ENCODE data around the gene ATXN2. TPM values are rescaled to one million over a fixed set of nuclear protein-coding genes. Genes with fewer than 3 reads are reported as not detected.
"Not testable (repeated sequence)": the region's sequence is repeated elsewhere in the genome, so short reads cannot be mapped to it uniquely, and the experiment has no call there.

ATXN2 gene
- total and polyA plus RNA-seq, 10 donors = 7.7 to 77.8 (median 56.8) TPM

- peak in 1 of 3 donors; percentile 59 for TF ChIP-seq POLR2A (IDR thresholded peaks at IDR 0.05)
- peak; percentile 62 to 75 (median 68) for TF ChIP-seq POLR2AphosphoS5 (IDR thresholded peaks at IDR 0.05)
- no peak for TF ChIP-seq CTCF (IDR thresholded peaks at IDR 0.05 in 8 of 11, conservative IDR thresholded peaks at IDR 0.05 in 3 of 11)
- Histone ChIP-seq H3K4me1 (peaks cover 68 to 87% (median 76%) of the 10 kb centered on the region in 6 donors), H3K36me3 (peaks cover 0 to 5% (median 0%) of the 10 kb centered on the region in 6 donors), H3K27me3 (replicated peaks in 1 of 7) (no peaks in the 10 kb centered on the region), H3K4me3 (peak within 1 kb of the TSS; percentile 67 to 96 (median 86)), H3K27ac (peak within 1 kb of the TSS; percentile 94 to 99 (median 98)), H3K9me3 (no peaks in the 10 kb centered on the region)
- 0 to 1% (median 0%) methylated on average over 4 to 80 of the region's 80 CpGs for WGBS, 5 donors
- DNase-seq = no peak
- intact Hi-C loops (cut with DNase I; ENCODE audit: low total_unique reads) = no loop called here
Measured at GRCh38 chr12:111405859-111406473, 193.1 kb downstream of the ATXN2 start, which contains the start of gene SH2B3. SH2B3 (plus strand) TSS chr12:111405923; CDS start chr12:111418146, 12,223 bp downstream.

GRCh38 chr12:111405149-111405858, 193.8 kb downstream of the ATXN2 start:
- Histone ChIP-seq H3K27ac (peak overlapping the region; percentile 94 to 99 (median 98)), H3K36me3 (no peaks in the 10 kb centered on the region), H3K27me3 (replicated peaks in 1 of 7) (no peaks in the 10 kb centered on the region), H3K4me3 (peak overlapping the region; percentile 67 to 96 (median 86)), H3K9me3 (no peaks in the 10 kb centered on the region), H3K4me1 (peaks cover 62 to 83% (median 70%) of the 10 kb centered on the region in 6 donors)
- TF ChIP-seq POLR2A (IDR thresholded peaks at IDR 0.05) = no peak
- TF ChIP-seq POLR2AphosphoS5 (IDR thresholded peaks at IDR 0.05) = peak; percentile 50 to 81 (median 76)
- TF ChIP-seq CTCF (IDR thresholded peaks at IDR 0.05 in 8 of 11, conservative IDR thresholded peaks at IDR 0.05 in 3 of 11) = peak; percentile 49 to 98 (median 85)
- WGBS, 5 donors = 0 to 1% (median 1%) methylated on average over 30 to 59 of the region's 59 CpGs
- intact Hi-C loops (cut with DNase I; ENCODE audit: low total_unique reads) = no loop called here
- DNase-seq = peak; percentile 99

- peaks cover 54 to 83% (median 67%) of the 10 kb centered on the region in 6 donors for H3K4me1 ChIP-seq
Measured at GRCh38 chr12:111404362-111405148, 194.6 kb downstream of the ATXN2 start.

GRCh38 chr12:111402490-111402824, 196.7 kb downstream of the ATXN2 start:
- H3K9me3 ChIP-seq; H3K27me3 ChIP-seq (replicated peaks in 1 of 7); intact Hi-C loops (cut with DNase I; ENCODE audit: low total_unique reads); DNase-seq; H3K36me3 ChIP-seq: not testable (repeated sequence)
- H3K27ac ChIP-seq = peak overlapping the region; percentile 68 to 99 (median 98)
- peaks cover 48 to 83% (median 65%) of the 10 kb centered on the region in 6 donors for H3K4me1 ChIP-seq
- peak overlapping the region in 1 of 8 donors; percentile 61 for H3K4me3 ChIP-seq
- 70 to 81% (median 75%) methylated on average over 9 of the region's 9 CpGs for WGBS, 5 donors

More at GRCh38 chr12:111404362-111405148, 194.6 kb downstream of the ATXN2 start:
- Histone ChIP-seq H3K9me3 (no peaks in the 10 kb centered on the region), H3K27ac (peak overlapping the region; percentile 94 to 99 (median 98)), H3K4me3 (peak overlapping the region; percentile 67 to 96 (median 86)), H3K27me3 (replicated peaks in 1 of 7) (no peaks in the 10 kb centered on the region), H3K36me3 (no peaks in the 10 kb centered on the region)
- DNase-seq = no peak
- no peak for TF ChIP-seq POLR2A (IDR thresholded peaks at IDR 0.05)
- TF ChIP-seq POLR2AphosphoS5 (IDR thresholded peaks at IDR 0.05) = no peak
- no peak for TF ChIP-seq CTCF (IDR thresholded peaks at IDR 0.05 in 8 of 11, conservative IDR thresholded peaks at IDR 0.05 in 3 of 11)
- intact Hi-C loops (cut with DNase I; ENCODE audit: low total_unique reads) = no loop called here
- WGBS, 5 donors = 19 to 27% (median 21%) methylated on average over 19 to 21 of the region's 21 CpGs
